CD14-positive monocyte (primary cell): ENCODE measurements around the gene RPTOR. TPM values are rescaled to one million over a fixed set of nuclear protein-coding genes. Genes with fewer than 3 reads are reported as not detected.

Experiments used
- DNase-seq, 3 donors: peaks; one replicate each; pipeline ENCODE4 v3.0.0-alpha.2; 2011 to 2022
- H2AFZ ChIP-seq: 2 replicates; pipeline ENCODE4 v1.6.0; 2012; ENCODE audit warnings: mild to moderate bottlenecking, low read depth, low read length, inconsistent platforms; ENCODE audit not compliant: insufficient read depth, poor library complexity, severe bottlenecking
- H3K27ac ChIP-seq, 2 donors: 1 replicate in 1 of 2; 2 replicates in 1 of 2; pipeline ENCODE4 v1.5.1; 2012 to 2013; ENCODE audit warnings: low read length in 2 of 2, control low read depth in 1 of 2, inconsistent platforms in 1 of 2, low read depth in 1 of 2, mild to moderate bottlenecking in 1 of 2
- H3K27me3 ChIP-seq, 2 donors: one replicate each; pipeline versions ENCODE4 v1.6.0 to v1.6.1; 2011 to 2013; ENCODE audit warnings: low read length in 2 of 2; ENCODE audit not compliant: control insufficient read depth in 2 of 2, insufficient read depth in 2 of 2
- H3K36me3 ChIP-seq, 2 donors: replicated peaks in 1 of 2; 1 replicate in 1 of 2; 2 replicates in 1 of 2; pipeline versions ENCODE4 v1.5.1 to v1.6.1; 2012 to 2013; ENCODE audit warnings: low read length in 2 of 2, control low read depth in 1 of 2, inconsistent platforms in 1 of 2, mild to moderate bottlenecking in 1 of 2; ENCODE audit not compliant: insufficient read depth in 2 of 2, control insufficient read depth in 1 of 2
- H3K4me1 ChIP-seq, 2 donors: 1 replicate in 1 of 2; 2 replicates in 1 of 2; pipeline versions ENCODE4 v1.5.1 to v1.6.1; 2012 to 2013; ENCODE audit warnings: low read length in 2 of 2, control low read depth in 1 of 2, inconsistent platforms in 1 of 2, mild to moderate bottlenecking in 1 of 2, moderate library complexity in 1 of 2; ENCODE audit not compliant: insufficient read depth in 2 of 2, control insufficient read depth in 1 of 2
- H3K4me2 ChIP-seq: replicated peaks from 2 replicates; pipeline ENCODE3; 2012; ENCODE audit warnings: low read length, moderate library complexity, mild to moderate bottlenecking; ENCODE audit not compliant: poor library complexity, severe bottlenecking; ENCODE audit errors: extremely low read depth
- H3K4me3 ChIP-seq, 3 experiments: fragments of 200-600 bp in 1 of 3; sonication (generic) in 1 of 3; replicated peaks in 1 of 3; 1 replicate in 2 of 3; 2 replicates in 1 of 3; pipeline ENCODE4 v1.5.1; 2011 to 2013; ENCODE audit warnings: low read length in 3 of 3, mild to moderate bottlenecking in 3 of 3, control low read depth in 2 of 3, low read depth in 2 of 3, inconsistent platforms in 1 of 3, moderate library complexity in 1 of 3
- H3K79me2 ChIP-seq: 2 replicates; pipeline ENCODE4 v1.6.0; 2012; ENCODE audit warnings: mild to moderate bottlenecking, control low read depth, inconsistent platforms, low read length, moderate library complexity; ENCODE audit not compliant: insufficient read depth
- H3K9ac ChIP-seq: 2 replicates; pipeline ENCODE4 v1.6.0; 2017; ENCODE audit warnings: low read length, mild to moderate bottlenecking; ENCODE audit not compliant: insufficient read depth, poor library complexity, severe bottlenecking
- H3K9me3 ChIP-seq, 2 donors: replicated peaks in 1 of 2; 1 replicate in 1 of 2; 2 replicates in 1 of 2; pipeline versions ENCODE4 v1.5.1 to v1.6.1; 2012 to 2013; ENCODE audit warnings: low read length in 2 of 2, control low read depth in 1 of 2; ENCODE audit not compliant: control insufficient read depth in 1 of 2, insufficient read depth in 1 of 2
- H4K20me1 ChIP-seq: 2 replicates; pipeline ENCODE4 v1.6.0; 2012; ENCODE audit warnings: mild to moderate bottlenecking, low read length, control low read depth, moderate library complexity; ENCODE audit not compliant: insufficient read depth
- H3K27ac Mint-ChIP-seq, 7 donors: one replicate each; pipeline ENCODE4 v1.8.0; 2020; ENCODE audit warnings: mild to moderate bottlenecking in 7 of 7, mixed read lengths in 7 of 7, moderate library complexity in 6 of 7, inconsistent platforms in 2 of 7
- H3K27me3 Mint-ChIP-seq, 3 donors: one replicate each; pipeline ENCODE4 v1.8.0; 2021 to 2022; ENCODE audit warnings: low read depth in 3 of 3, mild to moderate bottlenecking in 3 of 3, mixed read lengths in 3 of 3, moderate library complexity in 3 of 3, inconsistent platforms in 1 of 3
- H3K36me3 Mint-ChIP-seq, 2 donors: one replicate each; pipeline ENCODE4 v1.8.0; 2020; ENCODE audit warnings: mixed read lengths in 2 of 2, inconsistent platforms in 1 of 2, mild to moderate bottlenecking in 1 of 2
- H3K4me1 Mint-ChIP-seq: one replicate; pipeline ENCODE4 v1.8.0; 2020; ENCODE audit warnings: mild to moderate bottlenecking, mixed read lengths
- H3K4me3 Mint-ChIP-seq, 2 donors: one replicate each; pipeline ENCODE4 v1.8.0; 2020; ENCODE audit warnings: mild to moderate bottlenecking in 2 of 2, mixed read lengths in 2 of 2, moderate library complexity in 1 of 2
- H3K9me3 Mint-ChIP-seq, 7 donors: one replicate each; pipeline ENCODE4 v1.8.0; 2020 to 2022; ENCODE audit warnings: mixed read lengths in 7 of 7, mild to moderate bottlenecking in 6 of 7, moderate library complexity in 6 of 7, inconsistent platforms in 2 of 7
- WGBS: methylation state at CpG from one replicate; pipeline ENCODE4 v1.1.5; 2013; ENCODE audit warnings: missing lambda C conversion rate; ENCODE audit not compliant: insufficient coverage; 5-methylcytosine and 5-hydroxymethylcytosine counted together
- intact Hi-C, 2 donors: fragments of 100-400 bp; cut with micrococcal nuclease; formaldehyde crosslinking; loops; one replicate each; pipeline versions ENCODE4 v1.15.0 to v1.15.1; 2023
- polyA plus RNA-seq, 3 donors: library from polyadenylated mRNA; depleted of rRNA in 1 of 3; unstranded in 2 of 3; stranded (reverse) in 1 of 3; fragments of 300-500 nt in 2 of 3; fragments of >200 nt in 1 of 3; fragmentation: Illumina TruSeq in 2 of 3; gene quantifications; 1 replicate in 2 of 3; 2 replicates in 1 of 3; pipeline ENCODE4 v1.2.3, GENCODE V29; 2012 to 2021
- TF ChIP-seq, protein P1 (sequence below): fragments of 200-600 bp; IDR thresholded peaks from one replicate; pipeline ENCODE4 v1.8.0; 2022; ENCODE audit warnings: antibody characterized with exemption, mild to moderate bottlenecking

The RPTOR gene
- polyA plus RNA-seq, 3 donors = 1.1 to 8.7 (median 2.6) TPM

DNA sequence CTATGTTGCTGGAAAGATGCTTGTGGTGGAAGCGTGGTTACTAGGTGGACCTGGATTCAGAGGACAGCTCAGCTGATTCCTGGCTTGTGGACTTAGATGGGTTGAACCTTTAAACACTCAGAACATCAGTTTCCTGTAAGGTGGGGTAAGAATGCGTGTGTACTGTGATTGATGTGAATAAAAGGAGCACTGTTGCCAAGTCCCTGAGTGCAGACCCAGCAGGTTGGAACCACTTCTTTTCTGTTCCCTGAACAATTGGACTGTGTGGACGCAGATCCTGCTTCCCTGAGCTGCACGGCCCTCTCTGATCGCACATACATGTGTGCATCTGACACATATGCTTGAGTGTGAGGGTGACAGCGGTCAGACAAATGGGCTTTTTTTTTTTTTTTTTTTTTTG, 37.5 kb downstream of the RPTOR start:
- WGBS = 100% methylated on average over 2 of the region's 6 CpGs
- TF ChIP-seq, protein P1, sequence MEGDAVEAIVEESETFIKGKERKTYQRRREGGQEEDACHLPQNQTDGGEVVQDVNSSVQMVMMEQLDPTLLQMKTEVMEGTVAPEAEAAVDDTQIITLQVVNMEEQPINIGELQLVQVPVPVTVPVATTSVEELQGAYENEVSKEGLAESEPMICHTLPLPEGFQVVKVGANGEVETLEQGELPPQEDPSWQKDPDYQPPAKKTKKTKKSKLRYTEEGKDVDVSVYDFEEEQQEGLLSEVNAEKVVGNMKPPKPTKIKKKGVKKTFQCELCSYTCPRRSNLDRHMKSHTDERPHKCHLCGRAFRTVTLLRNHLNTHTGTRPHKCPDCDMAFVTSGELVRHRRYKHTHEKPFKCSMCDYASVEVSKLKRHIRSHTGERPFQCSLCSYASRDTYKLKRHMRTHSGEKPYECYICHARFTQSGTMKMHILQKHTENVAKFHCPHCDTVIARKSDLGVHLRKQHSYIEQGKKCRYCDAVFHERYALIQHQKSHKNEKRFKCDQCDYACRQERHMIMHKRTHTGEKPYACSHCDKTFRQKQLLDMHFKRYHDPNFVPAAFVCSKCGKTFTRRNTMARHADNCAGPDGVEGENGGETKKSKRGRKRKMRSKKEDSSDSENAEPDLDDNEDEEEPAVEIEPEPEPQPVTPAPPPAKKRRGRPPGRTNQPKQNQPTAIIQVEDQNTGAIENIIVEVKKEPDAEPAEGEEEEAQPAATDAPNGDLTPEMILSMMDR = no peak
- Mint-ChIP-seq H3K9me3 (no peaks in the 10 kb centered on the region), H3K36me3 (peaks cover 16 to 20% of the 10 kb centered on the region in 2 donors), H3K4me3 (no peak overlapping the region), H3K27ac (no peak overlapping the region), H3K27me3 (no peaks in the 10 kb centered on the region), H3K4me1 (peaks cover 39% of the 10 kb centered on the region)
- no peak for DNase-seq
- Histone ChIP-seq H3K9me3 (no peaks in the 10 kb centered on the region), H3K9ac (no peak overlapping the region), H3K79me2 (peaks cover 35% of the 10 kb centered on the region), H4K20me1 (peaks cover 89% of the 10 kb centered on the region), H3K4me3 (no peak overlapping the region), H3K36me3 (peaks cover 0 to 12% of the 10 kb centered on the region in 2 donors), H3K27me3 (no peaks in the 10 kb centered on the region), H3K4me2 (no peak overlapping the region), H3K27ac (no peak overlapping the region), H3K4me1 (peaks cover 13 to 30% of the 10 kb centered on the region in 2 donors), H2AFZ (no peak overlapping the region)
- intact Hi-C loops = no loop called here

DNA sequence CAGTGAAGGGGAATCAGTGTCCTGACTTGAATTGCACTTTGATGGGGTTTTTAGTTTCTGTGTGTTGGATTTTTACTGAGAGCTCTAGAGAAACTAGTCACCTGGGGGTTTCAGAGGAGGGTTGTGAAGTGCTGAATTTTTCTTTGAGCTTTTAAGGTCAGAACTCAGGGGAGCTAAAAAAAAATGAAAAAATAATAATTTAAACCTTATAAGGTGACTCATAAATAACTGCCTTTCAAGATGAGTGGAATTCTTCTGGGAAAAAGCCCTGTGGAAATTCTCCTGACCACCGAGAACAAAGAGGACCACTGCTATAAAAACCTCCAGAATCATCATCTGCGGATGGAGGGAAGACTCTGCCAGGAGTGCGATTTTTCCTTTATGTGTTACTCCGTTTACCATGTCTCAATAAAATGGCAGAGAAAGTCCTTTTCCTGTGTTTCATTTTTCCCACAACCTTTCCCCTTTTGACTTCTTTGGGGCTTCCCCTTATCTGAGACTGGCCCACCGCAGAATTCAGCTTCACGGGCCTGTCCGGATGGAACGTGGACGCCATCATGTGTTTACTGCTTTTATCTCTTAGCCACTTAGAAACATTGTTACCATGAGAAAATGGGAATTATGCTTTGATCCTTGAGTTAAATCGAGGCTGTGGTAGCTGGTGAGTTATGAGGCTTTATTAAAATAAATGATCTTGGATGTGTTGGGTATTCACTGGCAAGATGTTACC, 39.7 kb downstream of the RPTOR start:
- H3K36me3 Mint-ChIP-seq = peaks cover 16 to 18% of the 10 kb centered on the region in 2 donors
- H3K4me1 Mint-ChIP-seq = peaks cover 41% of the 10 kb centered on the region
- Histone ChIP-seq H3K27ac (no peak overlapping the region), H2AFZ (no peak overlapping the region), H3K4me3 (no peak overlapping the region), H3K27me3 (no peaks in the 10 kb centered on the region), H4K20me1 (peaks cover 88% of the 10 kb centered on the region), H3K36me3 (peaks cover 0 to 12% of the 10 kb centered on the region in 2 donors), H3K4me2 (no peak overlapping the region), H3K9ac (no peak overlapping the region), H3K4me1 (peaks cover 13 to 30% of the 10 kb centered on the region in 2 donors), H3K9me3 (no peaks in the 10 kb centered on the region), H3K79me2 (peaks cover 39% of the 10 kb centered on the region)
- intact Hi-C loops = no loop called here
- DNase-seq = no peak
- TF ChIP-seq, protein P1 = no peak
- H3K27me3 Mint-ChIP-seq = no peaks in the 10 kb centered on the region
- H3K27ac Mint-ChIP-seq = peak overlapping the region in 1 of 7 donors; percentile 15
- WGBS = 100% methylated on average over 4 of the region's 10 CpGs
- H3K4me3 Mint-ChIP-seq = no peak overlapping the region
- H3K9me3 Mint-ChIP-seq = no peaks in the 10 kb centered on the region
